ENCODE data around the gene MED29. TPM values are rescaled to one million over a fixed set of nuclear protein-coding genes. Genes with fewer than 3 reads are reported as not detected.

The MED29 gene
- total and polyA plus RNA-seq, 10 of the 15 experiments (the other 5 are each of a cell fraction or from before 2014, with no cell fraction given): 3.2 to 36.6 (median 22.8) TPM

- TF ChIP-seq ZNF207 (IDR thresholded peaks at IDR 0.05; ENCODE audit: borderline replicate concordance): peak; percentile 74; the same call in 1 of the 2 replicates
- peak; percentile 23 for TF ChIP-seq RELA (IDR thresholded peaks at IDR 0.05; ENCODE audit: borderline replicate concordance, partially characterized antibody)
- TF ChIP-seq, protein P1, sequence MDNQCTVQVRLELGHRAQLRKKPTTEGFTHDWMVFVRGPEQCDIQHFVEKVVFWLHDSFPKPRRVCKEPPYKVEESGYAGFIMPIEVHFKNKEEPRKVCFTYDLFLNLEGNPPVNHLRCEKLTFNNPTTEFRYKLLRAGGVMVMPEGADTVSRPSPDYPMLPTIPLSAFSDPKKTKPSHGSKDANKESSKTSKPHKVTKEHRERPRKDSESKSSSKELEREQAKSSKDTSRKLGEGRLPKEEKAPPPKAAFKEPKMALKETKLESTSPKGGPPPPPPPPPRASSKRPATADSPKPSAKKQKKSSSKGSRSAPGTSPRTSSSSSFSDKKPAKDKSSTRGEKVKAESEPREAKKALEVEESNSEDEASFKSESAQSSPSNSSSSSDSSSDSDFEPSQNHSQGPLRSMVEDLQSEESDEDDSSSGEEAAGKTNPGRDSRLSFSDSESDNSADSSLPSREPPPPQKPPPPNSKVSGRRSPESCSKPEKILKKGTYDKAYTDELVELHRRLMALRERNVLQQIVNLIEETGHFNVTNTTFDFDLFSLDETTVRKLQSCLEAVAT (IDR thresholded peaks at IDR 0.05): peak; percentile 88
- TF ChIP-seq, protein P2, sequence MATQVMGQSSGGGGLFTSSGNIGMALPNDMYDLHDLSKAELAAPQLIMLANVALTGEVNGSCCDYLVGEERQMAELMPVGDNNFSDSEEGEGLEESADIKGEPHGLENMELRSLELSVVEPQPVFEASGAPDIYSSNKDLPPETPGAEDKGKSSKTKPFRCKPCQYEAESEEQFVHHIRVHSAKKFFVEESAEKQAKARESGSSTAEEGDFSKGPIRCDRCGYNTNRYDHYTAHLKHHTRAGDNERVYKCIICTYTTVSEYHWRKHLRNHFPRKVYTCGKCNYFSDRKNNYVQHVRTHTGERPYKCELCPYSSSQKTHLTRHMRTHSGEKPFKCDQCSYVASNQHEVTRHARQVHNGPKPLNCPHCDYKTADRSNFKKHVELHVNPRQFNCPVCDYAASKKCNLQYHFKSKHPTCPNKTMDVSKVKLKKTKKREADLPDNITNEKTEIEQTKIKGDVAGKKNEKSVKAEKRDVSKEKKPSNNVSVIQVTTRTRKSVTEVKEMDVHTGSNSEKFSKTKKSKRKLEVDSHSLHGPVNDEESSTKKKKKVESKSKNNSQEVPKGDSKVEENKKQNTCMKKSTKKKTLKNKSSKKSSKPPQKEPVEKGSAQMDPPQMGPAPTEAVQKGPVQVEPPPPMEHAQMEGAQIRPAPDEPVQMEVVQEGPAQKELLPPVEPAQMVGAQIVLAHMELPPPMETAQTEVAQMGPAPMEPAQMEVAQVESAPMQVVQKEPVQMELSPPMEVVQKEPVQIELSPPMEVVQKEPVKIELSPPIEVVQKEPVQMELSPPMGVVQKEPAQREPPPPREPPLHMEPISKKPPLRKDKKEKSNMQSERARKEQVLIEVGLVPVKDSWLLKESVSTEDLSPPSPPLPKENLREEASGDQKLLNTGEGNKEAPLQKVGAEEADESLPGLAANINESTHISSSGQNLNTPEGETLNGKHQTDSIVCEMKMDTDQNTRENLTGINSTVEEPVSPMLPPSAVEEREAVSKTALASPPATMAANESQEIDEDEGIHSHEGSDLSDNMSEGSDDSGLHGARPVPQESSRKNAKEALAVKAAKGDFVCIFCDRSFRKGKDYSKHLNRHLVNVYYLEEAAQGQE (IDR thresholded peaks at IDR 0.05; ENCODE audit: low read depth, low read length): 0 out of 2 replicates have a peak, but pooled peaks have one; percentile 20
- TF ChIP-seq FOXK2 (IDR thresholded peaks at IDR 0.05): no peak; the same call in 1 of the 2 replicates
- TF ChIP-seq SPI1 (IDR thresholded peaks at IDR 0.05; ENCODE audit: borderline replicate concordance, insufficient read depth, low read depth, low read length): peak; percentile 42; the same call in 1 of the 2 replicates
- no peak for TF ChIP-seq IRF4 (IDR thresholded peaks at IDR 0.05; ENCODE audit: low read depth, low read length)
- peak; percentile 82 for TF ChIP-seq BMI1 (IDR thresholded peaks at IDR 0.05; ENCODE audit: borderline replicate concordance)
- peak; percentile 58 for TF ChIP-seq KLF5 (IDR thresholded peaks at IDR 0.05; ENCODE audit: partially characterized antibody)
- TF ChIP-seq SIX5 (IDR thresholded peaks at IDR 0.05; ENCODE audit: low read depth, low read length, severe bottlenecking): peak; percentile 54
- TF ChIP-seq, protein P3, sequence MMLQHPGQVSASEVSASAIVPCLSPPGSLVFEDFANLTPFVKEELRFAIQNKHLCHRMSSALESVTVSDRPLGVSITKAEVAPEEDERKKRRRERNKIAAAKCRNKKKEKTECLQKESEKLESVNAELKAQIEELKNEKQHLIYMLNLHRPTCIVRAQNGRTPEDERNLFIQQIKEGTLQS (IDR thresholded peaks at IDR 0.05; ENCODE audit: borderline replicate concordance, extremely low read depth, low read depth, low read length): no peak
- peak; percentile 65 for TF ChIP-seq SKIL (IDR thresholded peaks at IDR 0.05; ENCODE audit: low read depth, poor library complexity, severe bottlenecking)
- peak; percentile 77 for TF ChIP-seq TCF12 (IDR thresholded peaks at IDR 0.05; ENCODE audit: low read depth, low read length)
- no peak for TF ChIP-seq HDGF (IDR thresholded peaks at IDR 0.05)
- TF ChIP-seq BHLHE40 (IDR thresholded peaks at IDR 0.05; ENCODE audit: borderline replicate concordance in 1 of 2, low read depth in 2 of 2, low read length in 1 of 2): peak; percentile 59 to 67; a peak in 3 of 4 replicates
- peak; percentile 89 for TF ChIP-seq TARDBP (IDR thresholded peaks at IDR 0.05; ENCODE audit: borderline replicate concordance)
- TF ChIP-seq, protein P4, sequence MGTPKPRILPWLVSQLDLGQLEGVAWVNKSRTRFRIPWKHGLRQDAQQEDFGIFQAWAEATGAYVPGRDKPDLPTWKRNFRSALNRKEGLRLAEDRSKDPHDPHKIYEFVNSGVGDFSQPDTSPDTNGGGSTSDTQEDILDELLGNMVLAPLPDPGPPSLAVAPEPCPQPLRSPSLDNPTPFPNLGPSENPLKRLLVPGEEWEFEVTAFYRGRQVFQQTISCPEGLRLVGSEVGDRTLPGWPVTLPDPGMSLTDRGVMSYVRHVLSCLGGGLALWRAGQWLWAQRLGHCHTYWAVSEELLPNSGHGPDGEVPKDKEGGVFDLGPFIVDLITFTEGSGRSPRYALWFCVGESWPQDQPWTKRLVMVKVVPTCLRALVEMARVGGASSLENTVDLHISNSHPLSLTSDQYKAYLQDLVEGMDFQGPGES (IDR thresholded peaks at IDR 0.05): peak; percentile 85
These were observed 49.2 kb upstream of the MED29 start, which contains the start of gene SAMD4B (continued) for GRCh38 chr19:39341719-39342604.

All from GM12878 (cell line).